K562 (cell line): ENCODE data around the gene MEF2D. TPM values are rescaled to one million over a fixed set of nuclear protein-coding genes. Genes with fewer than 3 reads are reported as not detected.
A peak's percentile ranks its signal among the peaks of the same experiment; 100 is the strongest.

Experiments used
- ATAC-seq: fragments of 200-7000 bp; cut with Tn5 transposase; 3 replicates; pipeline ENCODE4 v1.9.1; 2020; ENCODE audit warnings: moderate library complexity
- BruUV-seq: library from RNA; stranded (reverse); fragments of 400-500 nt; replicated peaks from 2 replicates; lab custom pipeline; 2021; lab: Mats Ljungman, UMichigan
- CTCF ChIA-PET: fragments of 300-600 bp; formaldehyde crosslinking; extraction: SDS; loops from one replicate; lab custom pipeline; 2021; ENCODE audit warnings: low intra/inter-chr PET ratio; lab: Yijun Ruan, JAX
- POLR2A ChIA-PET: fragments of 300-600, 350-650 bp; sonication (Branson Sonifier 250); formaldehyde crosslinking; extraction: SDS; loops from one replicate; lab custom pipeline; 2021; ENCODE audit warnings: antibody characterized with exemption, inconsistent platforms; lab: Yijun Ruan, JAX
- DNase-seq, 4 experiments: peaks; one replicate each; pipeline versions ENCODE4 v3.0.0 to v3.0.0-alpha.2; 2011 to 2018; ENCODE audit warnings: low spot score in 3 of 4, mixed read lengths in 3 of 4; ENCODE audit errors: extremely low read depth in 1 of 4
- FAIRE-seq: peaks from 2 replicates; lab custom pipeline; 2011; peaks lifted over from hg19 to GRCh38; lab: Jason Lieb, UNC
- H2AFZ ChIP-seq: 2 replicates; pipeline ENCODE4 v1.6.0; 2011; ENCODE audit warnings: low read depth, low read length, control low read depth, inconsistent platforms
- H3K27ac ChIP-seq: fragments of 200-600 bp; 3 replicates; pipeline ENCODE4 v1.8.0; 2011; ENCODE audit warnings: low read depth, mild to moderate bottlenecking, control low read depth, inconsistent platforms, low read length, moderate library complexity, mixed read lengths; ENCODE audit errors: extremely low read depth
- H3K27me3 ChIP-seq, 2 experiments: fragments of 300-600 bp in 1 of 2; 2 replicates in 1 of 2; 3 replicates in 1 of 2; pipeline versions ENCODE4 v1.6.0 to v1.8.0; 2011; ENCODE audit warnings: inconsistent platforms in 2 of 2, low read length in 2 of 2, mild to moderate bottlenecking in 1 of 2, mixed read lengths in 1 of 2, moderate library complexity in 1 of 2; ENCODE audit not compliant: control insufficient read depth in 2 of 2, insufficient read depth in 2 of 2
- H3K36me3 ChIP-seq: fragments of 300-600 bp; 3 replicates; pipeline ENCODE4 v1.8.0; 2011; ENCODE audit warnings: mild to moderate bottlenecking, low read length, inconsistent platforms; ENCODE audit not compliant: control insufficient read depth, insufficient read depth
- H3K4me1 ChIP-seq, 2 experiments: fragments of 200-600 bp in 1 of 2; replicated peaks in 1 of 2; 2 replicates in 1 of 2; 3 replicates in 1 of 2; pipeline versions ENCODE4 v1.5.1 to v1.8.0; 2011; ENCODE audit warnings: inconsistent platforms in 2 of 2, low read length in 2 of 2, mild to moderate bottlenecking in 1 of 2, mixed read lengths in 1 of 2, moderate library complexity in 1 of 2; ENCODE audit not compliant: control insufficient read depth in 2 of 2, insufficient read depth in 2 of 2
- H3K4me2 ChIP-seq: 2 replicates; pipeline ENCODE4 v1.6.1; 2011; ENCODE audit warnings: low read length, control low read depth, inconsistent platforms, mixed read lengths; ENCODE audit not compliant: insufficient read depth
- H3K4me3 ChIP-seq: fragments of 200-600 bp; sonication (generic), shearing (Covaris generic); 2 replicates; pipeline ENCODE4 v1.5.1; 2016; ENCODE audit warnings: control low read depth, inconsistent platforms
- H3K79me2 ChIP-seq: fragments of 200-600 bp; 3 replicates; pipeline ENCODE4 v1.8.0; 2011; ENCODE audit warnings: low read length, inconsistent platforms; ENCODE audit not compliant: control insufficient read depth, insufficient read depth
- H3K9ac ChIP-seq, 2 experiments: 2 replicates each; pipeline versions ENCODE4 v1.6.0 to v1.6.1; 2011; ENCODE audit warnings: low read depth in 2 of 2, low read length in 2 of 2, control low read depth in 1 of 2, inconsistent platforms in 1 of 2, mild to moderate bottlenecking in 1 of 2, mixed read lengths in 1 of 2; ENCODE audit not compliant: insufficient read depth in 1 of 2
- H3K9me1 ChIP-seq: one replicate; pipeline ENCODE4 v1.6.0; 2011; ENCODE audit warnings: inconsistent platforms, mild to moderate bottlenecking, low read length, moderate library complexity; ENCODE audit not compliant: control insufficient read depth, insufficient read depth
- H3K9me3 ChIP-seq: replicated peaks from 2 replicates; pipeline ENCODE4 v1.5.1; 2011; ENCODE audit warnings: low read depth, low read length, inconsistent platforms; ENCODE audit not compliant: control insufficient read depth, insufficient read depth
- H4K20me1 ChIP-seq: replicated peaks from 2 replicates; pipeline ENCODE4 v1.6.1; 2011; ENCODE audit warnings: low read length, inconsistent platforms, mixed read lengths; ENCODE audit not compliant: control insufficient read depth, insufficient read depth
- CBFA2T3 ChIP-seq: fragments of 450-650 bp; IDR thresholded peaks from 2 replicates; pipeline ENCODE4 v1.6.1; 2017
- REST ChIP-seq, 2 experiments: fragments of 450-650 bp; formaldehyde crosslinking in 1 of 2; IDR thresholded peaks; 2 replicates each; pipeline versions ENCODE4 v1.4.0 to v1.6.1; 2014 to 2020; ENCODE audit warnings: mild to moderate bottlenecking in 2 of 2, borderline replicate concordance in 1 of 2, low read depth in 1 of 2
- TGIF2 ChIP-seq: sonication (generic); formaldehyde crosslinking; IDR thresholded peaks from 2 replicates; pipeline ENCODE4 v1.8.1; 2022; ENCODE audit warnings: mild to moderate bottlenecking, missing genetic modification reagents, moderate library complexity
- ZNF384 ChIP-seq: IDR thresholded peaks from 2 replicates; pipeline ENCODE4 v1.6.1; 2012; ENCODE audit warnings: low read depth, low read length, improper control_type of control experiment
- WGBS: fragments of 100-300 bp; shearing (Covaris generic); methylation state at CpG from one replicate; pipeline ENCODE4 v1.1.6; 2016; ENCODE audit warnings: low coverage, mixed read lengths; ENCODE audit not compliant: insufficient coverage; ENCODE audit errors: missing lambda C conversion rate; 5-methylcytosine and 5-hydroxymethylcytosine counted together
- in situ Hi-C: fragments of 300-500 bp; cut with MboI; formaldehyde crosslinking; loops from 4 replicates; pipeline ENCODE4 v1.15.0; 2018; ENCODE audit warnings: inconsistent platforms, mixed read lengths
- intact Hi-C: fragments of 100-400 bp; cut with micrococcal nuclease; formaldehyde crosslinking; loops from 2 replicates; pipeline ENCODE4 v1.14.2; 2022
- polyA plus RNA-seq, 8 experiments: library from polyadenylated mRNA; depleted of rRNA in 4 of 8; stranded (reverse) in 5 of 8; unstranded in 3 of 8; fragments of >200 nt; fragmentation: Nextera tagmentation in 2 of 8; fragmentation: Illumina TruSeq in 1 of 8; extraction: Ambion mirVana in 2 of 8; extraction: Trizol in 1 of 8; gene quantifications; 2 replicates each; pipeline versions ENCODE4 v1.2.1 to v1.2.3, GENCODE V29; 2011 to 2014; ENCODE audit warnings: inconsistent platforms in 1 of 8, missing spikeins in 1 of 8
- total RNA-seq, 7 experiments: library from RNA; depleted of rRNA in 6 of 7; stranded (reverse); fragments of >200 nt in 6 of 7; fragmentation: Illumina TruSeq in 2 of 7; extraction: Trizol in 2 of 7; gene quantifications; 2 replicates each; pipeline versions ENCODE4 v1.2.1 to v1.2.3, GENCODE V29; 2011 to 2021; ENCODE audit warnings: low replicate concordance in 1 of 7

The MEF2D gene
- total and polyA plus RNA-seq, 9 of the 15 experiments (the other 6 are each of a cell fraction or from before 2014, with no cell fraction given), result 0.10 to 19.5 (median 2.6) TPM

- peaks cover 76% of the 10 kb centered on the region for H3K79me2 ChIP-seq
- no peaks in the 10 kb centered on the region for H3K9me3 ChIP-seq
- BruUV-seq, result TSS peak; percentile 13
- no peak overlapping the region for H2AFZ ChIP-seq
- TF ChIP-seq TGIF2 (CRISPR knock-in tag), result no peak
- TF ChIP-seq ZNF384, result peak; percentile 58; the same call in 1 of the 2 replicates
- 0 out of 2 replicates have a peak, but pooled peaks have one; percentile 21 for TF ChIP-seq CBFA2T3
- no peak for TF ChIP-seq REST (IDR thresholded peaks at IDR 0.05; ENCODE audit: borderline replicate concordance)
- no peak for TF ChIP-seq REST (CRISPR knock-in tag; IDR thresholded peaks at IDR 0.05; ENCODE audit: low read depth)
- ChIA-PET POLR2A (interaction anchor here (0.6 to 6.6 kb wide), 4 partner anchors 8 to 236 kb away, joined by 3 to 62 read pairs (median 3); no protein-coding TSS in a partner anchor), CTCF (no interaction called here)
- peak overlapping the region; percentile 39; the same call in 1 of the 3 replicates for H3K27ac ChIP-seq
- FAIRE-seq (no peak), DNase-seq (peak in 2 of 4 experiments; percentile 19 to 37), ATAC-seq (no peak)
- no peak overlapping the region for H3K4me3 ChIP-seq
- peaks cover 10% of the 10 kb centered on the region; the same call in 2 of the 3 replicates for H3K36me3 ChIP-seq
- H3K27me3 ChIP-seq, result no peaks in the 10 kb centered on the region; a peak in 1 of 5 replicates
- H3K9ac ChIP-seq, result peak overlapping the region in 1 of 2 experiments; percentile 78; a peak in 1 of 4 replicates
- peaks cover 74 to 79% of the 10 kb centered on the region in 2 experiments for H3K4me1 ChIP-seq
- H3K4me2 ChIP-seq, result peak overlapping the region; percentile 48
- intact Hi-C loops, result no loop called here
- in situ Hi-C loops, result no loop called here
- peaks cover 45% of the 10 kb centered on the region for H4K20me1 ChIP-seq
- peaks cover 12% of the 10 kb centered on the region for H3K9me1 ChIP-seq
- WGBS, result 58% methylated on average over 5 of the region's 5 CpGs
These were observed 2.7 kb downstream of the MEF2D start for GRCh38 chr1:156497743-156498431.
